ENCODE data around the gene RFC5. TPM values are rescaled to one million over a fixed set of nuclear protein-coding genes. Genes with fewer than 3 reads are reported as not detected.
A peak's percentile ranks its signal among the peaks of the same experiment; 100 is the strongest.
"Not testable (repeated sequence)": the region's sequence is repeated elsewhere in the genome, so short reads cannot be mapped to it uniquely, and the experiment has no call there.

Gene RFC5
- total RNA-seq, 1 donor from 2014 or later = 52.6 TPM

GRCh38 chr12:117998719-117999118 lies 17.8 kb upstream of the RFC5 start:
- H3K27me3 Mint-ChIP-seq (ENCODE audit: low read depth) = no peaks in the 10 kb centered on the region
- TF ChIP-seq CTCF (conservative IDR thresholded peaks at IDR 0.05) = no peak
- no peak overlapping the region for H3K4me3 Mint-ChIP-seq
- no peak for DNase-seq (ENCODE audit: low read depth, low spot score)
- H3K36me3 Mint-ChIP-seq (ENCODE audit: low read depth) = no peaks in the 10 kb centered on the region
- H3K4me1 Mint-ChIP-seq = peaks cover 9% of the 10 kb centered on the region
- H3K9me3 Mint-ChIP-seq = peaks cover 4% of the 10 kb centered on the region
- H3K27ac Mint-ChIP-seq (ENCODE audit: unreplicated experiment) = no peak overlapping the region

- not testable (repeated sequence) for DNase-seq (ENCODE audit: low read depth, low spot score); H3K27me3 Mint-ChIP-seq (ENCODE audit: low read depth); H3K36me3 Mint-ChIP-seq (ENCODE audit: low read depth); H3K4me1 Mint-ChIP-seq; H3K4me3 Mint-ChIP-seq; H3K9me3 Mint-ChIP-seq; H3K27ac Mint-ChIP-seq (ENCODE audit: unreplicated experiment)
These were observed 16.7 kb upstream of the RFC5 start for GRCh38 chr12:117999806-118000205.

- Mint-ChIP-seq H3K27me3 (ENCODE audit: low read depth) (no peaks in the 10 kb centered on the region), H3K9me3 (no peaks in the 10 kb centered on the region), H3K27ac (ENCODE audit: unreplicated experiment) (no peak overlapping the region), H3K4me1 (peaks cover 2% of the 10 kb centered on the region), H3K36me3 (ENCODE audit: low read depth) (no peaks in the 10 kb centered on the region), H3K4me3 (no peak overlapping the region)
- TF ChIP-seq CTCF (conservative IDR thresholded peaks at IDR 0.05) = no peak
- no peak for DNase-seq (ENCODE audit: low read depth, low spot score)
These were observed 5.6 kb upstream of the RFC5 start for GRCh38 chr12:118010903-118011302.

GRCh38 chr12:118011377-118011776 lies 5.1 kb upstream of the RFC5 start:
- no peaks in the 10 kb centered on the region for H3K36me3 Mint-ChIP-seq (ENCODE audit: low read depth)
- H3K4me1 Mint-ChIP-seq = peaks cover 7% of the 10 kb centered on the region
- no peaks in the 10 kb centered on the region for H3K9me3 Mint-ChIP-seq
- TF ChIP-seq CTCF (conservative IDR thresholded peaks at IDR 0.05) = no peak
- no peak overlapping the region for H3K27ac Mint-ChIP-seq (ENCODE audit: unreplicated experiment)
- DNase-seq (ENCODE audit: low read depth, low spot score) = no peak
- H3K4me3 Mint-ChIP-seq = no peak overlapping the region
- no peaks in the 10 kb centered on the region for H3K27me3 Mint-ChIP-seq (ENCODE audit: low read depth)

GRCh38 chr12:118011961-118012360 lies 4.5 kb upstream of the RFC5 start:
- TF ChIP-seq CTCF (conservative IDR thresholded peaks at IDR 0.05) = no peak
- no peak for DNase-seq (ENCODE audit: low read depth, low spot score)
- no peaks in the 10 kb centered on the region for H3K27me3 Mint-ChIP-seq (ENCODE audit: low read depth)
- H3K36me3 Mint-ChIP-seq (ENCODE audit: low read depth) = no peaks in the 10 kb centered on the region
- no peaks in the 10 kb centered on the region for H3K9me3 Mint-ChIP-seq
- H3K27ac Mint-ChIP-seq (ENCODE audit: unreplicated experiment) = no peak overlapping the region
- H3K4me3 Mint-ChIP-seq = no peak overlapping the region
- H3K4me1 Mint-ChIP-seq = peaks cover 11% of the 10 kb centered on the region

- DNase-seq (ENCODE audit: low read depth, low spot score) = no peak
- peaks cover 22% of the 10 kb centered on the region for H3K4me1 Mint-ChIP-seq
- TF ChIP-seq CTCF (conservative IDR thresholded peaks at IDR 0.05) = no peak
- peak overlapping the region; percentile 11 for H3K4me3 Mint-ChIP-seq
- H3K9me3 Mint-ChIP-seq = no peaks in the 10 kb centered on the region
- no peak overlapping the region for H3K27ac Mint-ChIP-seq (ENCODE audit: unreplicated experiment)
- H3K36me3 Mint-ChIP-seq (ENCODE audit: low read depth) = no peaks in the 10 kb centered on the region
- H3K27me3 Mint-ChIP-seq (ENCODE audit: low read depth) = no peaks in the 10 kb centered on the region
These were observed 3.2 kb upstream of the RFC5 start for GRCh38 chr12:118013283-118013682.

Measured in neural crest cell (in vitro differentiated cells).